Lung (tissue), 16 donors: Measurements from ENCODE around the gene RSPO3. TPM values are rescaled to one million over a fixed set of nuclear protein-coding genes. Genes with fewer than 3 reads are reported as not detected.

ENCODE experiments used
- ATAC-seq: fragments of 200-7000 bp; cut with Tn5 transposase; one replicate; pipeline ENCODE4 v1.9.1; 2020; ENCODE audit warnings: moderate number of reproducible peaks; ENCODE audit not compliant: insufficient read depth, low FRiP score
- DNase-seq, 3 donors: peaks; one replicate each; pipeline ENCODE4 v3.0.0-alpha.2; 2013 to 2017
- H3K27ac ChIP-seq, 2 donors: one replicate each; pipeline ENCODE4 v1.5.1; 2013; ENCODE audit warnings: mild to moderate bottlenecking in 2 of 2, moderate library complexity in 2 of 2, control low read depth in 1 of 2, inconsistent platforms in 1 of 2, low read depth in 1 of 2, low read length in 1 of 2
- H3K27me3 ChIP-seq, 3 donors: one replicate each; pipeline ENCODE4 v1.5.1; 2013; ENCODE audit warnings: low read length in 2 of 3; ENCODE audit not compliant: control insufficient read depth in 3 of 3, insufficient read depth in 3 of 3
- H3K36me3 ChIP-seq, 4 donors: one replicate each; pipeline ENCODE4 v1.5.1; 2013; ENCODE audit warnings: low read length in 4 of 4, mild to moderate bottlenecking in 1 of 4, moderate library complexity in 1 of 4; ENCODE audit not compliant: control insufficient read depth in 4 of 4, insufficient read depth in 4 of 4
- H3K4me1 ChIP-seq, 5 donors: one replicate each; pipeline ENCODE4 v1.5.1; 2013; ENCODE audit warnings: low read length in 5 of 5, mild to moderate bottlenecking in 2 of 5, moderate library complexity in 1 of 5; ENCODE audit not compliant: control insufficient read depth in 5 of 5, insufficient read depth in 5 of 5
- H3K4me3 ChIP-seq: one replicate; pipeline ENCODE4 v1.5.1; 2013; ENCODE audit warnings: mild to moderate bottlenecking, control low read depth, moderate library complexity
- H3K9ac ChIP-seq, 2 donors: one replicate each; pipeline ENCODE4 v1.5.1; 2013; ENCODE audit warnings: low read length in 2 of 2, control low read depth in 1 of 2; ENCODE audit not compliant: insufficient read depth in 1 of 2
- H3K9me3 ChIP-seq, 4 donors: one replicate each; pipeline ENCODE4 v1.5.1; 2013; ENCODE audit warnings: low read length in 3 of 4, mild to moderate bottlenecking in 1 of 4, moderate library complexity in 1 of 4; ENCODE audit not compliant: control insufficient read depth in 4 of 4, insufficient read depth in 3 of 4
- CTCF ChIP-seq: IDR thresholded peaks from 2 replicates; pipeline ENCODE4 v1.5.1; 2012; ENCODE audit warnings: mild to moderate bottlenecking; ENCODE audit errors: control extremely low read depth, extremely low read depth
- WGBS, 2 donors: extraction: QIAGEN DNeasy Blood & Tissue Kit; methylation state at CpG; one replicate each; pipeline ENCODE4 v1.1.7; 2013; 5-methylcytosine and 5-hydroxymethylcytosine counted together
- long read RNA-seq, 5 donors: transcript quantifications; one replicate each; lab custom pipeline, GENCODE V29; 2026
- polyA plus RNA-seq, 2 donors: library from polyadenylated mRNA; stranded (reverse); fragments of 200-250 nt; gene quantifications; one replicate each; pipeline ENCODE4 v1.2.1, GENCODE V29; 2013
- total RNA-seq, 2 donors: library from RNA; depleted of rRNA in 1 of 2; stranded (reverse); fragments of >200 nt in 1 of 2; gene quantifications; one replicate each; pipeline ENCODE4 v1.2.1, GENCODE V29; 2014 to 2021
- donor health status: control.
- donor health status: control.
- donor health status: Bipolar disorder and iron deficiency.
- donor health status: healthy.
- donor health status: DM: yes; HTN: yes; CAD: no.

The RSPO3 gene
- 1 to 10 TPM; 5.5 to 5.9 TPM for total RNA-seq
- polyA plus RNA-seq, result 1 to 10 TPM in 1 of 2 donors, under 1 TPM in 1; 0.88 to 3.8 TPM
- long read RNA-seq, donor 1, partial matches to known transcripts, result 0 of 1 reads
- long read RNA-seq, donor 1, other reads (novel, unspliced or antisense), result 0 of 1 reads
- long read RNA-seq, donor 2, partial matches to known transcripts, result 0 of 1 reads
- long read RNA-seq, donor 2, other reads (novel, unspliced or antisense), result 0 of 1 reads
- long read RNA-seq, donor 3, partial matches to known transcripts, result 0 of 1 reads
- long read RNA-seq, donor 3, other reads (novel, unspliced or antisense), result 0 of 1 reads
- long read RNA-seq, donor 4, partial matches to known transcripts, result 0 of 1 reads
- long read RNA-seq, donor 4, other reads (novel, unspliced or antisense), result 0 of 1 reads
- long read RNA-seq, donor 5, result 0 reads

GRCh38 chr6:127118298-127119101 lies at the start of gene RSPO3:
Gene RSPO3, plus strand, starts transcription at chr6:127118671. Its CDS starts 522 bp downstream, at chr6:127119193.
- H3K27ac ChIP-seq, result no peak within 1 kb of the TSS
- ATAC-seq (peak; percentile 28), DNase-seq (peak; percentile 84 to 91 (median 90))
- peak within 1 kb of the TSS in 1 of 2 donors; percentile 78 for H3K9ac ChIP-seq
- peaks cover 0 to 39% (median 13%) of the 10 kb centered on the region in 5 donors for H3K4me1 ChIP-seq
- peaks cover 0 to 13% (median 9%) of the 10 kb centered on the region in 3 donors for H3K27me3 ChIP-seq
- no peaks in the 10 kb centered on the region for H3K36me3 ChIP-seq
- H3K9me3 ChIP-seq, result no peaks in the 10 kb centered on the region
- TF ChIP-seq CTCF, result no peak
- H3K4me3 ChIP-seq, result peak within 1 kb of the TSS; percentile 49
- WGBS, 2 donors, result 0 to 1% methylated on average over 55 to 63 of the region's 63 CpGs

GRCh38 chr6:127069659-127070279 lies 48.7 kb upstream of the RSPO3 start:
- Histone ChIP-seq H3K27me3 (no peaks in the 10 kb centered on the region), H3K9ac (no peak overlapping the region), H3K36me3 (no peaks in the 10 kb centered on the region), H3K4me1 (no peaks in the 10 kb centered on the region), H3K27ac (no peak overlapping the region), H3K4me3 (no peak overlapping the region), H3K9me3 (no peaks in the 10 kb centered on the region)
- 59 to 65% methylated on average over 3 of the region's 3 CpGs for WGBS, 2 donors
- peak; percentile 1 for TF ChIP-seq CTCF
- ATAC-seq (peak; percentile 62), DNase-seq (peak in 1 of 3 donors; percentile 35)

GRCh38 chr6:127073222-127073621 lies 45.2 kb upstream of the RSPO3 start:
- H3K27me3 ChIP-seq, result no peaks in the 10 kb centered on the region

More at GRCh38 chr6:127073222-127073621, 45.2 kb upstream of the RSPO3 start:
- no peak overlapping the region for H3K9ac ChIP-seq
- no peak for TF ChIP-seq CTCF
- ATAC-seq (no peak), DNase-seq (no peak)
- no peaks in the 10 kb centered on the region for H3K9me3 ChIP-seq
- H3K27ac ChIP-seq, result no peak overlapping the region
- no peaks in the 10 kb centered on the region for H3K36me3 ChIP-seq
- no peaks in the 10 kb centered on the region for H3K4me1 ChIP-seq
- no peak overlapping the region for H3K4me3 ChIP-seq
- 64 to 69% methylated on average over 1 of the region's 1 CpG for WGBS, 2 donors
